ENCODE data around the gene C1orf35. TPM values are rescaled to one million over a fixed set of nuclear protein-coding genes. Genes with fewer than 3 reads are reported as not detected.
A peak's percentile ranks its signal among the peaks of the same experiment; 100 is the strongest.

C1orf35 gene
- total RNA-seq, 5 donors from 2014 or later (not counting 1 experiment from before 2014, with no cell fraction given): 19.7 to 34.0 (median 32.3) TPM

DNA sequence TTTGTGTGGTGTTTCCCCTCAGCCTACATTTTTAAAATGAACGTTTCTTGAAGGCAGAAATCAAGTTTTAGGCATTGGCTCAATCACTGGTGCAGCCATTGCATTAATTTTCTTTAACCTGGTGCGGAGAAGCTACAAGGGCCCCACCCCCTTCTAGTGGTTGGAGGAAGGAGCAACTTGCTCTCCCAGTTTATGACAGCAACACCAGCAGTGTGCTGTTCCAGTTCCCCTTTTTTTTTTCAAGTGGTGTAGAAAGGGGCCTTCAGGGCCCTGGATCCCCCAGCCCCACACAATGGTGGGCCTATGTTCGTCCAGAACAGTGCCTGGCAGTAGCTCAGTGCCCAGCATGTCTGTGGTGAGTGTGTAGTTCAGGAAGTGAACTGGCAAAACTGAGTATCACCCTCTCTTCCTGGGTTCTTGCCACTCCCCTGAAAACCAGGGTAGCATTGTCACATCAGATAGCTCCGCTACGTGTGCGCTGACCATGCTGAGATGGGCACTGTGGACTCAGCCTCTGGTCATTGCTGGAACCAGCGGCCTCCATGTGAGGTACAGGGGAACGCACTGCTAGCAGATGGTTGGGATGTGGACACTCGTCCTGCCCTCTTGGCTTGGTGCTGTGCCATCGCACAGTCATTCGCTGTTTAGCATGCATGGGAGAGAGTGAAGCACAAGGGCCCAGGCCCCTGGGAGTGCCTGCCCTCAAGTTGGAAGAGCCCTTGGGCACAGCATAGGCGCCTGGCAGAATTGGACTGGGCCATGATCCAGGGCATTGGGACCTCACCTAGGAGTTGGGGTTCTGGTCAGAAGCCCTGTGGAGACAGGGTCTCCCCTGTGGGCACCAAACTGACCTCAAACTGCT, 13.4 kb downstream of the C1orf35 start:
- 86% methylated on average over 9 of the region's 12 CpGs for WGBS (ENCODE audit: insufficient coverage)
- peaks cover 34% of the 10 kb centered on the region for H3K36me3 Mint-ChIP-seq
- CTCF ChIA-PET: no interaction called here
- H3K4me3 Mint-ChIP-seq: peak overlapping the region; percentile 59 to 94 (median 61)
- peak overlapping the region; percentile 86 to 90 for H3K27ac Mint-ChIP-seq
- ATAC-seq (replicated peaks in 1 of 4) (peak in 3 of 4 experiments; percentile 18 to 35 (median 27)), DNase-seq (no peak)
- peaks cover 0 to 27% of the 10 kb centered on the region in 2 donors for H3K36me3 ChIP-seq (ENCODE audit: control insufficient read depth in 2 of 2, extremely low read depth in 1 of 2, insufficient read depth in 1 of 2, low read length in 1 of 2)
- no peaks in the 10 kb centered on the region for H3K27me3 ChIP-seq (replicated peaks in 1 of 2; ENCODE audit: control insufficient read depth in 2 of 2, extremely low read depth in 1 of 2, insufficient read depth in 2 of 2, low read length in 1 of 2)
- POLR2A ChIA-PET: interaction anchor here in 1 of 2 donors (0.5 kb wide), 1 partner anchor 1388 kb away, joined by 3 read pairs; no protein-coding TSS in a partner anchor
- H3K4me3 ChIP-seq (ENCODE audit: control insufficient read depth in 1 of 2, extremely low read depth in 1 of 2, low read length in 1 of 2): peak overlapping the region in 1 of 2 donors; percentile 10
- H3K27ac ChIP-seq (ENCODE audit: low read length): peak overlapping the region; percentile 45
- peaks cover 2 to 5% (median 2%) of the 10 kb centered on the region in 3 donors for H3K9me3 Mint-ChIP-seq
- no peaks in the 10 kb centered on the region for H3K9me3 ChIP-seq
- peaks cover 78 to 88% (median 81%) of the 10 kb centered on the region in 3 donors for H3K4me1 Mint-ChIP-seq
- peaks cover 49 to 85% of the 10 kb centered on the region in 2 experiments for H3K4me1 ChIP-seq (ENCODE audit: control insufficient read depth in 1 of 2, extremely low read depth in 1 of 2, insufficient read depth in 2 of 2, low read length in 2 of 2)
- no peaks in the 10 kb centered on the region for H3K27me3 Mint-ChIP-seq

DNA sequence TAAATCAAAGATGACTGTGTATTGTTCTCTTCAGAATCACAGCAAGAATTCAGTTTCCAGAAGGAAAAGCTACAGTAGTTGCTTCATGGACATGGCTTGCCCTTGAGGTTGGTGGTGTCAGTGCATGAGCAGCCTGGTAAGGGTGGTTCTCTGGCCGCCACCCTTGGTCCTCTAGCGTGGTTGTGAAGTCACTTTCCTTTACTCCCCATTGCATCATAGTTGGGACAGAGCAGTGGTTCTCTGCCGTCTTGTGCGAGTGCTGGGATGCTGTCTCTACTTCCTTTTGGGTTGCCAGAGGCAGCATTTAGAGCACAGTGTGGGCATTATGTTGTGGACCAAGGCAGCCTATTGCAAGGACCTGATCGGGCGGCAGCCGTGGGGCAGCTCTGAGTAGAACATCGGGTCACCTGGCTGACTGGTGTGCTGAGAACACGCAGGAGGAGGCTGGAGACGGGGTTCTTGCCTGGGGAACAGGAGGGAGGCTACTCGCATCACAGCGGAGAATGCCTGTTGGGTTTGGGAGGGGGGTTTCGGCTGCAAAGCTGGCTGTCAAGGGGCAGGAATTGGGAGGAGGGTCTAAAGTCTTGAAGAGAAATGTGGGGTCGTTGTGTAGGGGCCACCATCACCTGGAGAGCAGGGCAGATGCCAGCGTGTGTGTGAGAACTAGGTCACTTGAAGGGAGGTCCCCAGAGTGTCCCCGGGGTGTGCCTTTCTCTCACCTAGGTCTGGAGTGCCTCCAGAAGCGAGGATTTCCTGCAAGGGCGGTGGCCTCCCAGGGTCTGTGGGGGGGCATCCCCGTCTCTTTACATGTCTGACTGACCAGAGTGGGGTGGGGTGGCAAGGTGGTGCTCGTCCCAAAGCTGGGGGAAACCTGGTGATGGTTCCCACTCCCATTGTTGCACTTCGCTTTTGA, 14.3 kb downstream of the C1orf35 start:
- peak overlapping the region; percentile 86 to 90 for H3K27ac Mint-ChIP-seq
- ATAC-seq (replicated peaks in 1 of 4): peak in 1 of 4 experiments; percentile 23
- 74% methylated on average over 19 of the region's 21 CpGs for WGBS (ENCODE audit: insufficient coverage)
- POLR2A ChIA-PET: interaction anchor here in 1 of 2 donors (0.5 kb wide), 1 partner anchor 1387 kb away, joined by 3 read pairs; no protein-coding TSS in a partner anchor
- no peaks in the 10 kb centered on the region for H3K27me3 Mint-ChIP-seq
- peak overlapping the region; percentile 59 to 94 (median 61) for H3K4me3 Mint-ChIP-seq
- Histone ChIP-seq H3K4me1 (ENCODE audit: control insufficient read depth in 1 of 2, extremely low read depth in 1 of 2, insufficient read depth in 2 of 2, low read length in 2 of 2) (peaks cover 57 to 94% of the 10 kb centered on the region in 2 experiments), H3K27me3 (replicated peaks in 1 of 2; ENCODE audit: control insufficient read depth in 2 of 2, extremely low read depth in 1 of 2, insufficient read depth in 2 of 2, low read length in 1 of 2) (no peaks in the 10 kb centered on the region), H3K9me3 (no peaks in the 10 kb centered on the region), H3K36me3 (ENCODE audit: control insufficient read depth in 2 of 2, extremely low read depth in 1 of 2, insufficient read depth in 1 of 2, low read length in 1 of 2) (peaks cover 2 to 19% of the 10 kb centered on the region in 2 donors), H3K4me3 (ENCODE audit: control insufficient read depth in 1 of 2, extremely low read depth in 1 of 2, low read length in 1 of 2) (no peak overlapping the region), H3K27ac (ENCODE audit: low read length) (peak overlapping the region; percentile 45)
- CTCF ChIA-PET: no interaction called here
- H3K4me1 Mint-ChIP-seq: peaks cover 84 to 91% (median 90%) of the 10 kb centered on the region in 3 donors
- DNase-seq: no peak
- peaks cover 27% of the 10 kb centered on the region for H3K36me3 Mint-ChIP-seq
- H3K9me3 Mint-ChIP-seq: no peaks in the 10 kb centered on the region

- Mint-ChIP-seq H3K36me3 (peaks cover 31% of the 10 kb centered on the region), H3K4me3 (peak overlapping the region; percentile 59 to 94 (median 71)), H3K27me3 (no peaks in the 10 kb centered on the region), H3K27ac (peak overlapping the region; percentile 86 to 90), H3K9me3 (no peaks in the 10 kb centered on the region), H3K4me1 (peaks cover 90 to 96% (median 91%) of the 10 kb centered on the region in 3 donors)
- DNase-seq (peak in 1 of 35 experiments; percentile 27), ATAC-seq (replicated peaks in 1 of 4) (peak in 3 of 4 experiments; percentile 13 to 39 (median 31))
- Histone ChIP-seq H3K4me1 (ENCODE audit: control insufficient read depth in 1 of 2, extremely low read depth in 1 of 2, insufficient read depth in 2 of 2, low read length in 2 of 2) (peaks cover 59 to 96% of the 10 kb centered on the region in 2 experiments), H3K9me3 (no peaks in the 10 kb centered on the region), H3K4me3 (ENCODE audit: control insufficient read depth in 1 of 2, extremely low read depth in 1 of 2, low read length in 1 of 2) (no peak overlapping the region), H3K27me3 (replicated peaks in 1 of 2; ENCODE audit: control insufficient read depth in 2 of 2, extremely low read depth in 1 of 2, insufficient read depth in 2 of 2, low read length in 1 of 2) (no peaks in the 10 kb centered on the region), H3K36me3 (ENCODE audit: control insufficient read depth in 2 of 2, extremely low read depth in 1 of 2, insufficient read depth in 1 of 2, low read length in 1 of 2) (peaks cover 2 to 19% of the 10 kb centered on the region in 2 donors), H3K27ac (ENCODE audit: low read length) (peak overlapping the region; percentile 45)
- ChIA-PET CTCF (no interaction called here), POLR2A (no interaction called here)
- WGBS (ENCODE audit: insufficient coverage): 46% methylated on average over 7 of the region's 7 CpGs
Measured at GRCh38 chr1:228087771-228088251, 15.3 kb downstream of the C1orf35 start.

GRCh38 chr1:228085287-228085951, 17.7 kb downstream of the C1orf35 start:
- H3K4me3 ChIP-seq (ENCODE audit: control insufficient read depth in 1 of 2, extremely low read depth in 1 of 2, low read length in 1 of 2): no peak overlapping the region
- peaks cover 2 to 10% of the 10 kb centered on the region in 2 donors for H3K36me3 ChIP-seq (ENCODE audit: control insufficient read depth in 2 of 2, extremely low read depth in 1 of 2, insufficient read depth in 1 of 2, low read length in 1 of 2)
- DNase-seq (no peak), ATAC-seq (replicated peaks in 1 of 4) (no peak)
- ChIA-PET CTCF (no interaction called here), POLR2A (interaction anchor here in 1 of 2 donors (0.9 kb wide), 1 partner anchor 12 kb away, joined by 3 read pairs; no protein-coding TSS in a partner anchor)
- no peaks in the 10 kb centered on the region for H3K9me3 ChIP-seq
- peaks cover 72 to 80% (median 77%) of the 10 kb centered on the region in 3 donors for H3K4me1 Mint-ChIP-seq
- H3K27me3 ChIP-seq (replicated peaks in 1 of 2; ENCODE audit: control insufficient read depth in 2 of 2, extremely low read depth in 1 of 2, insufficient read depth in 2 of 2, low read length in 1 of 2): no peaks in the 10 kb centered on the region
- peak overlapping the region; percentile 93 to 94 (median 94) for H3K4me3 Mint-ChIP-seq
- 69% methylated on average over 4 of the region's 6 CpGs for WGBS (ENCODE audit: insufficient coverage)
- peak overlapping the region; percentile 91 for H3K27ac Mint-ChIP-seq
- H3K9me3 Mint-ChIP-seq: no peaks in the 10 kb centered on the region
- peak overlapping the region; percentile 45 for H3K27ac ChIP-seq (ENCODE audit: low read length)
- H3K4me1 ChIP-seq (ENCODE audit: control insufficient read depth in 1 of 2, extremely low read depth in 1 of 2, insufficient read depth in 2 of 2, low read length in 2 of 2): peaks cover 55 to 87% of the 10 kb centered on the region in 2 experiments
- peaks cover 21% of the 10 kb centered on the region for H3K36me3 Mint-ChIP-seq
- H3K27me3 Mint-ChIP-seq: no peaks in the 10 kb centered on the region

GRCh38 chr1:228084797-228085196, 18.3 kb downstream of the C1orf35 start:
- Histone ChIP-seq H3K4me1 (ENCODE audit: control insufficient read depth in 1 of 2, extremely low read depth in 1 of 2, insufficient read depth in 2 of 2, low read length in 2 of 2) (peaks cover 49 to 87% of the 10 kb centered on the region in 2 experiments), H3K27ac (ENCODE audit: low read length) (peak overlapping the region; percentile 45), H3K27me3 (replicated peaks in 1 of 2; ENCODE audit: control insufficient read depth in 2 of 2, extremely low read depth in 1 of 2, insufficient read depth in 2 of 2, low read length in 1 of 2) (no peaks in the 10 kb centered on the region), H3K9me3 (no peaks in the 10 kb centered on the region), H3K36me3 (ENCODE audit: control insufficient read depth in 2 of 2, extremely low read depth in 1 of 2, insufficient read depth in 1 of 2, low read length in 1 of 2) (peaks cover 2 to 10% of the 10 kb centered on the region in 2 donors), H3K4me3 (ENCODE audit: control insufficient read depth in 1 of 2, extremely low read depth in 1 of 2, low read length in 1 of 2) (peak overlapping the region in 1 of 2 donors; percentile 17)
- no peaks in the 10 kb centered on the region for H3K9me3 Mint-ChIP-seq
- peaks cover 68 to 76% (median 74%) of the 10 kb centered on the region in 3 donors for H3K4me1 Mint-ChIP-seq
- H3K4me3 Mint-ChIP-seq: peak overlapping the region; percentile 93 to 94 (median 94)
- H3K27me3 Mint-ChIP-seq: no peaks in the 10 kb centered on the region
- ATAC-seq (replicated peaks in 1 of 4) (no peak), DNase-seq (no peak)
- peaks cover 21% of the 10 kb centered on the region for H3K36me3 Mint-ChIP-seq
- WGBS (ENCODE audit: insufficient coverage): 30% methylated on average over 2 of the region's 5 CpGs
- ChIA-PET POLR2A (interaction anchor here in 1 of 2 donors (2.2 kb wide), 1 partner anchor 14 kb away, joined by 5 read pairs; no protein-coding TSS in a partner anchor), CTCF (no interaction called here)
- H3K27ac Mint-ChIP-seq: peak overlapping the region; percentile 91
